Measurements from ENCODE around the gene ZC3H7A. TPM values are rescaled to one million over a fixed set of nuclear protein-coding genes. Genes with fewer than 3 reads are reported as not detected.
"Not testable (repeated sequence)": the region's sequence is repeated elsewhere in the genome, so short reads cannot be mapped to it uniquely, and the experiment has no call there.

ZC3H7A gene
- total and polyA plus RNA-seq, 4 donors, result 12.4 to 37.7 (median 24.7) TPM

GRCh38 chr16:11828696-11829095 is 31.6 kb upstream of the ZC3H7A start:
- Histone ChIP-seq H3K9me3 (ENCODE audit: control insufficient read depth in 4 of 4, low read length in 3 of 4) (no peaks in the 10 kb centered on the region), H3K4me1 (ENCODE audit: control insufficient read depth in 4 of 4, insufficient read depth in 4 of 4, low read length in 3 of 4) (no peaks in the 10 kb centered on the region), H3K4me3 (ENCODE audit: low read depth in 1 of 3, low read length in 3 of 3) (no peak overlapping the region), H3K27ac (ENCODE audit: low read depth in 1 of 2, low read length in 2 of 2) (no peak overlapping the region), H3K9ac (ENCODE audit: low read depth in 1 of 2, low read length in 2 of 2) (no peak overlapping the region), H3K36me3 (ENCODE audit: control insufficient read depth in 4 of 4, insufficient read depth in 3 of 4, low read depth in 1 of 4, low read length in 3 of 4) (no peaks in the 10 kb centered on the region), H3K27me3 (ENCODE audit: control insufficient read depth in 4 of 4, insufficient read depth in 4 of 4, low read length in 3 of 4) (no peaks in the 10 kb centered on the region)
- no peak for DNase-seq (ENCODE audit: low spot score)
- TF ChIP-seq FOXA2 (IDR thresholded peaks at IDR 0.05) (no peak), NR2F2 (IDR thresholded peaks at IDR 0.05) (no peak), SP1 (IDR thresholded peaks at IDR 0.05) (no peak), CTCF (IDR thresholded peaks at IDR 0.05; ENCODE audit: low read depth, low read length, missing input control) (no peak), REST (IDR thresholded peaks at IDR 0.05) (no peak)
- 90% methylated on average over 5 of the region's 5 CpGs for WGBS

- not testable (repeated sequence) for H3K9ac ChIP-seq (ENCODE audit: low read depth in 1 of 2, low read length in 2 of 2); H3K27ac ChIP-seq (ENCODE audit: low read depth in 1 of 2, low read length in 2 of 2); H3K27me3 ChIP-seq (ENCODE audit: control insufficient read depth in 4 of 4, insufficient read depth in 4 of 4, low read length in 3 of 4); DNase-seq (ENCODE audit: low spot score); H3K36me3 ChIP-seq (ENCODE audit: control insufficient read depth in 4 of 4, insufficient read depth in 3 of 4, low read depth in 1 of 4, low read length in 3 of 4); H3K4me1 ChIP-seq (ENCODE audit: control insufficient read depth in 4 of 4, insufficient read depth in 4 of 4, low read length in 3 of 4); H3K4me3 ChIP-seq (ENCODE audit: low read depth in 1 of 3, low read length in 3 of 3); H3K9me3 ChIP-seq (ENCODE audit: control insufficient read depth in 4 of 4, low read length in 3 of 4)
- 93% methylated on average over 13 of the region's 13 CpGs for WGBS
These were observed 28.6 kb upstream of the ZC3H7A start for GRCh38 chr16:11825520-11826165.

GRCh38 chr16:11824362-11824761 is 27.3 kb upstream of the ZC3H7A start:
- H3K4me3 ChIP-seq (ENCODE audit: low read depth in 1 of 3, low read length in 3 of 3), result no peak overlapping the region
- no peak for DNase-seq (ENCODE audit: low spot score)
- no peaks in the 10 kb centered on the region for H3K9me3 ChIP-seq (ENCODE audit: control insufficient read depth in 4 of 4, low read length in 3 of 4)
- no peak overlapping the region for H3K9ac ChIP-seq (ENCODE audit: low read depth in 1 of 2, low read length in 2 of 2)
- peaks cover 0 to 3% (median 0%) of the 10 kb centered on the region in 4 donors for H3K4me1 ChIP-seq (ENCODE audit: control insufficient read depth in 4 of 4, insufficient read depth in 4 of 4, low read length in 3 of 4)
- WGBS, result 25% methylated on average over 5 of the region's 5 CpGs
- no peaks in the 10 kb centered on the region for H3K27me3 ChIP-seq (ENCODE audit: control insufficient read depth in 4 of 4, insufficient read depth in 4 of 4, low read length in 3 of 4)
- H3K27ac ChIP-seq (ENCODE audit: low read depth in 1 of 2, low read length in 2 of 2), result no peak overlapping the region
- H3K36me3 ChIP-seq (ENCODE audit: control insufficient read depth in 4 of 4, insufficient read depth in 3 of 4, low read depth in 1 of 4, low read length in 3 of 4), result no peaks in the 10 kb centered on the region
- TF ChIP-seq SP1 (IDR thresholded peaks at IDR 0.05), result peak; percentile 57
- no peak for TF ChIP-seq HNF4G (IDR thresholded peaks at IDR 0.05)
- TF ChIP-seq FOXA1 (IDR thresholded peaks at IDR 0.05), result no peak
- TF ChIP-seq RAD21 (IDR thresholded peaks at IDR 0.05), result peak in 1 of 2 donors; percentile 16
- TF ChIP-seq HNF4A (conservative IDR thresholded peaks at IDR 0.05), result peak; percentile 5 to 35
- TF ChIP-seq TAF1 (conservative IDR thresholded peaks at IDR 0.05), result no peak
- TF ChIP-seq GABPA (IDR thresholded peaks at IDR 0.05 in 1 of 2, conservative IDR thresholded peaks at IDR 0.05 in 1 of 2), result no peak
- no peak for TF ChIP-seq REST (IDR thresholded peaks at IDR 0.05)
- no peak for TF ChIP-seq YY1 (IDR thresholded peaks at IDR 0.05)
- TF ChIP-seq ATF3 (IDR thresholded peaks at IDR 0.05), result no peak
- TF ChIP-seq RXRA (IDR thresholded peaks at IDR 0.05), result peak; percentile 73 to 84
- no peak for TF ChIP-seq EGR1 (IDR thresholded peaks at IDR 0.05; ENCODE audit: low read depth in 2 of 2)
- no peak for TF ChIP-seq ZBTB33 (IDR thresholded peaks at IDR 0.05)
- no peak for TF ChIP-seq NR2F2 (IDR thresholded peaks at IDR 0.05)
- TF ChIP-seq JUND (IDR thresholded peaks at IDR 0.05), result no peak
